Stimulated activated effector memory CD8-positive, alpha-beta T cell treated with anti-CD3 and anti-CD28 coated beads, Interleukin-12 subunit alpha, Interleukin-12 subunit beta, amount 100 ng/mL, for 72 hours (primary cell): ENCODE results near the gene CHST4.
"Not testable (repeated sequence)": the region's sequence is repeated elsewhere in the genome, so short reads cannot be mapped to it uniquely, and the experiment has no call there.

Experiments used
- ATAC-seq: fragments of 150-1000 bp; cut with Tn5 transposase; 2 replicates; pipeline ENCODE4 v1.10.0; 2021
- DNase-seq, 2 donors: peaks; one replicate each; pipeline ENCODE4 v3.0.0; 2021 to 2022; ENCODE audit warnings: low spot score in 2 of 2
- H3K27ac Mint-ChIP-seq: one replicate; pipeline ENCODE4 v1.8.0; 2022; ENCODE audit warnings: mild to moderate bottlenecking, mixed read lengths
- H3K36me3 Mint-ChIP-seq: one replicate; pipeline ENCODE4 v1.8.0; 2022; ENCODE audit warnings: mild to moderate bottlenecking, mixed read lengths
- H3K4me1 Mint-ChIP-seq: one replicate; pipeline ENCODE4 v1.8.0; 2022; ENCODE audit warnings: mixed read lengths
- H3K4me3 Mint-ChIP-seq: one replicate; pipeline ENCODE4 v1.8.0; 2022; ENCODE audit warnings: mild to moderate bottlenecking, mixed read lengths
- H3K9me3 Mint-ChIP-seq: one replicate; pipeline ENCODE4 v1.8.0; 2022; ENCODE audit warnings: mixed read lengths

The CHST4 gene

DNA sequence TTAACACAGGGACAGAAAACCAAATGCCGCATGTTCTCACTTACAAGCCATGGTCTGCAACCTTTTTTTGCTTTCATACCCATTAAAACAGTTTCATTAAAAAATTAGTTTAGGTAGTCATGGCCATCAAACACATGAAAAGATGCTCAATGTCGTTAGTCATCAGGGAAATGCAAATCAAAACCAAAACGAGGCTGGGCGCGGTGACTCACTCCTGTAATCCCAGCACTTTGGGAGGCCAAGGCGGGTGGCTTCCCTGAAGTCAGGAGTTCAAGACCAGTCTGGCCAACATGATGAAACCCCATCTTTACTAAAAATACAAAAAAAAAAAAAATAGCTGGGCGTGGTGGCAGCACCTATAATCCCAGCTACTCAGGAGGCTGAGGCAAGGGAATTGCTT is 22.2 kb upstream of the CHST4 start:
- H3K9me3 Mint-ChIP-seq = not testable (repeated sequence)

DNA sequence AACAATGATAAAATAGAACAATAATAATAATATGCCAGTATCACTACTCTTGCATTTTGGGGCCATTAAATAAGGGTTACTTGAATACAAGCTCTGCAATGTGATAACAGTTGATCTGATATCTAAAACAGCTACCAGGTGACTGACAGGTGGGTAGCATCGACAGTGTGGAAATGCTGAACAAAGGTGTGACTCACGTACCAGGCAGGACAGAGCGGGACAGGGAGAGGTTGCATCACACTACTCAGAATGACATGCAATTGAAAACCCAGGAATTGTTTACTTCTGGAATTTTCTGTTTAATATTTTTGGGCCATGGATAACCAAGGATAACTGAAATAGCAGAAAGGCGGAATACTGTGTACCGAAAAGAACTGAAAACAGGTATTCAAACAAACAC is 21.3 kb upstream of the CHST4 start:
- ATAC-seq = no peak
- Mint-ChIP-seq H3K4me1 (no peaks in the 10 kb centered on the region), H3K9me3 (no peaks in the 10 kb centered on the region), H3K27ac (no peak overlapping the region), H3K4me3 (no peak overlapping the region), H3K36me3 (no peaks in the 10 kb centered on the region)
- DNase-seq = no peak

More for the DNA sequence above, 22.2 kb upstream of the CHST4 start:
- not testable (repeated sequence) for H3K4me1 Mint-ChIP-seq, H3K4me3 Mint-ChIP-seq, ATAC-seq, H3K36me3 Mint-ChIP-seq, DNase-seq, H3K27ac Mint-ChIP-seq

DNA sequence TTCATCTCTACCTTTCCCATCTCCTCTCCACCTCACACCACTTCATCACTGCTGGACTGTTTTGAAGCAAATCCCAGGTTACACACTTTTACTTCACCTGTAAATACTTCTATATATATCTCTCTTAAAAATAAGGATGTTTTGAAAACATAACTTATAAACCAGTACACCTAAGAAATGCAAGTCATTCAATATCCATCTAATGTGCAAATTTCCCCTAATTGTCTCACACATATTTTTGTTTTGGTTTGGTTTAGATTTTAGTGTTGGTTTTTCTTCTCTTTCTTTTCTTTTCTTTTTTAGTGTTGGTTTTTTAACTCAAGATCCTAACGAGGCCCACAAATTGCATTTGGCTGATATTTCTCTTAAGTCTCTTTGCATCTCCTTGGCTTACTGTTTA is 19.2 kb upstream of the CHST4 start:
- Mint-ChIP-seq H3K27ac (no peak overlapping the region), H3K4me3 (no peak overlapping the region), H3K9me3 (no peaks in the 10 kb centered on the region), H3K4me1 (no peaks in the 10 kb centered on the region), H3K36me3 (no peaks in the 10 kb centered on the region)
- no peak for ATAC-seq
- DNase-seq = no peak

DNA sequence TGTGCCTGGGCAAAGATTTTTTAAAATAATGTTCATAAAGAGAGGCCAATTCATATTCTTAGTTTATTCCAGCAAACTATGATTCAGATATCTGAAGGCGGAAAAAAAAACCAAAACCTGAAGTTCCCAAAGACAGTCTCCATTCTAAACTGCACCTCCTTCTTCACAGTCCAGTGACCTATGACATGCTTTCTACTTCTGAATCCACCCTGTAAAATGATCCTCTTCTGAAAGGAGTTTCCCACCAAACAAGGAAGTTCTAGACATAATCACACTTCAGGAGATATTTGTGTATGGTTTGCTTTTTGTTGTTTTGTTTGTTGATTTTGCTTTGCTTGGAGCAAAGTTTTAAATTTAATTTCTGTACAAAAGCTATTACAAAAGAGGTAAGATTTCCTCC is 12.9 kb upstream of the CHST4 start:
- Mint-ChIP-seq H3K27ac (no peak overlapping the region), H3K4me3 (no peak overlapping the region), H3K9me3 (no peaks in the 10 kb centered on the region), H3K36me3 (no peaks in the 10 kb centered on the region), H3K4me1 (no peaks in the 10 kb centered on the region)
- DNase-seq (no peak), ATAC-seq (no peak)

- Mint-ChIP-seq H3K4me3 (no peak overlapping the region), H3K36me3 (no peaks in the 10 kb centered on the region), H3K4me1 (no peaks in the 10 kb centered on the region), H3K9me3 (no peaks in the 10 kb centered on the region), H3K27ac (no peak overlapping the region)
- DNase-seq (no peak), ATAC-seq (no peak)
These were observed 11.8 kb upstream of the CHST4 start for GRCh38 chr16:71514476-71514875.

DNA sequence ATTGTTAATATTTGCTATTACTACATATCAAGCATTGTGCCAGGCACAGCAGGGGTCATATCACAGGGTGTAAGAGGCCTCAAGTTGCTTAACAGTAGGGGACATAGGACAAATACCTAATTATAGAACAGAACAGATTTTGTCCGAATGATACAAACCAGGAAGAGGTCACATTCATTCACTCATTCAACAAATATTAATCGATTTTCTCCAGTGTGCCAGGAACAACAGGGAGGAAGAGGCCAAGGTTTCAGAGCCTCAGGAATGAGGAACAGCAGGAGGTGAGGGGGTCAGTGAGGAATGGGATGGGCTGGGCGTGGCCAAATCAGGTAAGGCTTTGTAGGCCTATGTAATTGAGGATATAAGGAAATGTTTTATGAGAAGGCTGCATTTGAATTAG is 11.2 kb upstream of the CHST4 start:
- DNase-seq (no peak), ATAC-seq (no peak)
- no peak overlapping the region for H3K4me3 Mint-ChIP-seq
- H3K27ac Mint-ChIP-seq = no peak overlapping the region
- no peaks in the 10 kb centered on the region for H3K36me3 Mint-ChIP-seq
- no peaks in the 10 kb centered on the region for H3K9me3 Mint-ChIP-seq
- H3K4me1 Mint-ChIP-seq = no peaks in the 10 kb centered on the region

DNA sequence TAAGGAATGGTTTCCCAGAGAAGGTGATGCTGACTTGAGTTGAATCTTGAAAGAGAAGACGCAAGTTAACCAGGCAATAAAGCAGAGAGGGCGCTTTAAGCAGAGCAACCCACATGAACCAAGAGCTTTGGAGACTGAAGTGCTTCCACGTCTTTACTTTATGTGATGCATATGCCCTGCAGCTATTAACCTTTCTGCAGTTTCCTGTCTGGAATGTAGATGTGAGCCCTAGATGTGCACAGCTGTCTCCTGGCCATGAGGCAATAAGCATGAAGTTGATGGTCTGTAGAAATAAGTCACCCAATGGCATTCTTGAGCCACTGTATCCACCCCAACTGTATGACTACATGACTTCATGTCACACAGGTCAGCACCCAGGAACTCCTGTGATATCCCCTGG is 5.7 kb upstream of the CHST4 start:
- Mint-ChIP-seq H3K27ac (no peak overlapping the region), H3K4me3 (no peak overlapping the region), H3K36me3 (no peaks in the 10 kb centered on the region), H3K9me3 (no peaks in the 10 kb centered on the region), H3K4me1 (no peaks in the 10 kb centered on the region)
- DNase-seq = no peak
- ATAC-seq = no peak

DNA sequence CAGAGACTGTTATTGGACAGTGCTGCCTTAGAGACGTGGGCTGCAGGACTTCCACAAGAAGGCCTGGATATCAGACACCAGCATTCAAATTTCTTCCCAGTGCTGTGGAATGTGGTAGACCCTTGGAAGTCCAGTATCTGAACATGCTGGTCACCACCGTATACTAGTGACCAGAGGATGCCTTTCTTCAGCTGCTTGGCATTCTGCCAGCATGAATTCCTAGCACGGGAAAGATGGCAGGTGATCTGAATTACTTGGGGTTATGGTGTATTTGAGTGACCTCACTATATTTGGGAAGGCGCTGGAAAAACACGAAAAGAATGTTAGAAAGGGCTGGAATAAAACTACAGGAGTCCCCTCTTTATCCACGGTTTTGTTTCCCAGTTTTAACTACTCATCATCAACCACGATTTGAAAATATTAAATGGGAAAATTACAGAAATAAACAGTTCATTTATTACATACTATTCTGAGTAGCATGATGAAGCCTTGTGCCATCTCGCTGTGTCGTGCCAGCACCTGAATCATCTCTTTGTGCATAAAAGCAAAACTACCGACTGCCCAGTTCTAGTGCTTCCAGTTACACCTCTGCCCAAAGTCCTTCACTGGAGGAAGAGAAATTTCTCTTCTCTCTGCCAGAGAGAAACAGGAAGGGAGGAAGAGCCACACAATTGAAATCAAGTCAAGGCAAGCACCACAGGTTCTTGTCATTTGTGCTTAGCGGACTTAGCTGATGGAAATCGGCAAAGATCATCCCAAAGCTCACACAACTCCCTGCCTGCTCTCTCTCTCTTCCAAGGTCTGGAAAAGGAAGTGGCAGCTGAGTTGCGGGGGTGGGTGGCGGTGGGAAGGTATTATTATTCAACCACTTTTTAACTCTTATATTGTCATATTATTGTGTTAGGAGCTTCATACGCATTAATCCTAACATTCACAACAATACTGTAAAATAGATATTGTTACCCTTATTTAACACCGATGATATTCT is 1.4 kb upstream of the CHST4 start:
- no peak for DNase-seq
- Mint-ChIP-seq H3K4me3 (no peak overlapping the region), H3K9me3 (no peaks in the 10 kb centered on the region), H3K27ac (no peak overlapping the region), H3K36me3 (no peaks in the 10 kb centered on the region), H3K4me1 (peaks cover 6% of the 10 kb centered on the region)
- ATAC-seq = no peak

- H3K9me3 Mint-ChIP-seq = no peaks in the 10 kb centered on the region
- H3K4me3 Mint-ChIP-seq = no peak overlapping the region
- no peak for ATAC-seq
- DNase-seq = no peak
- H3K36me3 Mint-ChIP-seq = no peaks in the 10 kb centered on the region
- peaks cover 6% of the 10 kb centered on the region for H3K4me1 Mint-ChIP-seq
- no peak overlapping the region for H3K27ac Mint-ChIP-seq
These were observed 2.0 kb downstream of the CHST4 start for GRCh38 chr16:71528257-71528656.

- DNase-seq = no peak
- no peaks in the 10 kb centered on the region for H3K36me3 Mint-ChIP-seq
- ATAC-seq = no peak
- no peak overlapping the region for H3K4me3 Mint-ChIP-seq
- H3K27ac Mint-ChIP-seq = no peak overlapping the region
- H3K4me1 Mint-ChIP-seq = peaks cover 6% of the 10 kb centered on the region
- H3K9me3 Mint-ChIP-seq = no peaks in the 10 kb centered on the region
These were observed 2.6 kb downstream of the CHST4 start for GRCh38 chr16:71528863-71529262.

DNA sequence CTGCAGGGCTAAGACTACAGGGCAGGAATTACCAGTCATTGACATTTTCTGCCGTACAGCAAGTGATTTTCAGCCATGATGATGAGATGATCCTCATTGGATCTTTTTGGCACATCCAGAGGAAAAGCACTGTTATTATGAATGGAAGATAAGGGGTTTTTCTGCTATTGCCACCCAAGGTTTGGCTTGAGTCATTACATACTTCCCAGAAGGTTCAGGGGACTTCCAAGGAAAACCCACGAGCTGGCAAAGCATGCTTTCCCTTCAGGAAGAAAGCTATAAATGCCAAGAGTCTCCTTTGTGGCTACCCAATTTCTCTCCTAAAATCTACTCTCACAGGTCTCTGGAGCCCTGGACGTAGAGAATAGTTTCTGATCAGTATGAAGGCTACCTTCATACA is 6.1 kb downstream of the CHST4 start:
- H3K4me1 Mint-ChIP-seq = no peaks in the 10 kb centered on the region
- no peaks in the 10 kb centered on the region for H3K9me3 Mint-ChIP-seq
- no peak overlapping the region for H3K4me3 Mint-ChIP-seq
- no peaks in the 10 kb centered on the region for H3K36me3 Mint-ChIP-seq
- no peak for DNase-seq
- H3K27ac Mint-ChIP-seq = no peak overlapping the region
- no peak for ATAC-seq

GRCh38 chr16:71536752-71537499 is 10.7 kb downstream of the CHST4 start:
- Mint-ChIP-seq H3K27ac (no peak overlapping the region), H3K4me3 (no peak overlapping the region), H3K4me1 (no peaks in the 10 kb centered on the region), H3K9me3 (no peaks in the 10 kb centered on the region), H3K36me3 (no peaks in the 10 kb centered on the region)
- DNase-seq = no peak
- ATAC-seq = no peak

DNA sequence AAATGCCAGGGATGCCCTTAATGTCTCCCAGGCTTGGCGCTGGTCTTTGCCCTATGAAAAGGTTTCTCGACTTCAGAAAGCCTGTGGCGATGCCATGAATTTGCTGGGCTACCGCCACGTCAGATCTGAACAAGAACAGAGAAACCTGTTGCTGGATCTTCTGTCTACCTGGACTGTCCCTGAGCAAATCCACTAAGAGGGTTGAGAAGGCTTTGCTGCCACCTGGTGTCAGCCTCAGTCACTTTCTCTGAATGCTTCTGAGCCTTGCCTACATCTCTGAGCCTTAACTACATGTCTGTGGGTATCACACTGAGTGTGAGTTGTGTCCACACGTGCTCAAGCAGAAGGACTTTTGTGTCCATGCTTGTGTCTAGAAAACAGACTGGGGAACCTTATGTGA is 11.4 kb downstream of the CHST4 start:
- DNase-seq = peak; percentile 21 to 55
- no peaks in the 10 kb centered on the region for H3K9me3 Mint-ChIP-seq
- H3K4me1 Mint-ChIP-seq = peaks cover 7% of the 10 kb centered on the region
- no peak overlapping the region for H3K27ac Mint-ChIP-seq
- ATAC-seq = peak; percentile 71
- H3K36me3 Mint-ChIP-seq = no peaks in the 10 kb centered on the region
- no peak overlapping the region for H3K4me3 Mint-ChIP-seq

GRCh38 chr16:71542377-71542776 is 16.2 kb downstream of the CHST4 start:
- no peak overlapping the region for H3K27ac Mint-ChIP-seq
- no peaks in the 10 kb centered on the region for H3K9me3 Mint-ChIP-seq
- DNase-seq (peak; percentile 49 to 77), ATAC-seq (peak; percentile 92)
- peaks cover 7% of the 10 kb centered on the region for H3K4me1 Mint-ChIP-seq
- peak overlapping the region; percentile 22 for H3K4me3 Mint-ChIP-seq
- no peaks in the 10 kb centered on the region for H3K36me3 Mint-ChIP-seq

- Mint-ChIP-seq H3K27ac (no peak overlapping the region), H3K9me3 (no peaks in the 10 kb centered on the region), H3K36me3 (no peaks in the 10 kb centered on the region), H3K4me1 (peaks cover 5% of the 10 kb centered on the region), H3K4me3 (no peak overlapping the region)
- DNase-seq (no peak), ATAC-seq (no peak)
These were observed 20.9 kb downstream of the CHST4 start for GRCh38 chr16:71547168-71547567.
